ENCODE measurements around the gene CD247. TPM values are rescaled to one million over a fixed set of nuclear protein-coding genes. Genes with fewer than 3 reads are reported as not detected.

CD247 gene
- total RNA-seq, 1 experiment from 2014 or later: 0.44 TPM

- intact Hi-C loops (cut with micrococcal nuclease; ENCODE audit: unreplicated experiment): no loop called here
- Histone ChIP-seq H3K4me3 (ENCODE audit: low read depth in 2 of 2, low read length in 2 of 2) (no peak overlapping the region), H3K27me3 (ENCODE audit: control insufficient read depth, insufficient read depth, low read length) (peaks cover 12% of the 10 kb centered on the region), H3K36me3 (ENCODE audit: control insufficient read depth, insufficient read depth, low read length) (no peaks in the 10 kb centered on the region), H3K9me3 (ENCODE audit: control insufficient read depth, insufficient read depth, low read depth, low read length) (no peaks in the 10 kb centered on the region), H3K27ac (ENCODE audit: low read length) (no peak overlapping the region), H3K4me1 (ENCODE audit: control insufficient read depth, insufficient read depth, low read length) (no peaks in the 10 kb centered on the region)
- CTCF ChIA-PET: no interaction called here
- no peak for TF ChIP-seq SIN3A (IDR thresholded peaks at IDR 0.05; ENCODE audit: borderline replicate concordance, insufficient read depth, low read depth, low read length)
- POLR2A ChIA-PET: no interaction called here
- no peak for DNase-seq (ENCODE audit: low read depth, low spot score)
- ATAC-seq: no peak
- BruUV-seq (replicated peaks): no TSS peak
- in situ Hi-C loops (cut with HindIII; ENCODE audit: low pct_unique_long_range_greater_than_20kb, low sequenced_read_pairs): no loop called here
Observed at GRCh38 chr1:167511374-167511986, 6.8 kb downstream of the CD247 start.

GRCh38 chr1:167510881-167511280 lies 7.4 kb downstream of the CD247 start:
- ChIA-PET CTCF (no interaction called here), POLR2A (no interaction called here)
- BruUV-seq (replicated peaks): no TSS peak
- no peak overlapping the region for H3K4me3 ChIP-seq (ENCODE audit: low read depth in 2 of 2, low read length in 2 of 2)
- DNase-seq (ENCODE audit: low read depth, low spot score): no peak
- peaks cover 12% of the 10 kb centered on the region for H3K27me3 ChIP-seq (ENCODE audit: control insufficient read depth, insufficient read depth, low read length)
- no peaks in the 10 kb centered on the region for H3K4me1 ChIP-seq (ENCODE audit: control insufficient read depth, insufficient read depth, low read length)
- H3K36me3 ChIP-seq (ENCODE audit: control insufficient read depth, insufficient read depth, low read length): no peaks in the 10 kb centered on the region
- in situ Hi-C loops (cut with HindIII; ENCODE audit: low pct_unique_long_range_greater_than_20kb, low sequenced_read_pairs) (no loop called here), intact Hi-C loops (cut with micrococcal nuclease; ENCODE audit: unreplicated experiment) (no loop called here)
- TF ChIP-seq SIN3A (IDR thresholded peaks at IDR 0.05; ENCODE audit: borderline replicate concordance, insufficient read depth, low read depth, low read length) (no peak), TCF7L2 (IDR thresholded peaks at IDR 0.05; ENCODE audit: low read depth, low read length) (no peak), REST (IDR thresholded peaks at IDR 0.05; ENCODE audit: insufficient read depth in 1 of 2, low read depth in 2 of 2, low read length in 1 of 2) (no peak), CTCF (IDR thresholded peaks at IDR 0.05) (no peak), POLR2AphosphoS5 (IDR thresholded peaks at IDR 0.05; ENCODE audit: low read depth, low read length) (no peak)
- no peak for ATAC-seq
- no peaks in the 10 kb centered on the region for H3K9me3 ChIP-seq (ENCODE audit: control insufficient read depth, insufficient read depth, low read depth, low read length)
- H3K27ac ChIP-seq (ENCODE audit: low read length): no peak overlapping the region

GRCh38 chr1:167510244-167510643 lies 8.1 kb downstream of the CD247 start:
- DNase-seq (ENCODE audit: low read depth, low spot score): no peak
- Histone ChIP-seq H3K27me3 (ENCODE audit: control insufficient read depth, insufficient read depth, low read length) (peaks cover 12% of the 10 kb centered on the region), H3K4me1 (ENCODE audit: control insufficient read depth, insufficient read depth, low read length) (no peaks in the 10 kb centered on the region), H3K9me3 (ENCODE audit: control insufficient read depth, insufficient read depth, low read depth, low read length) (no peaks in the 10 kb centered on the region), H3K4me3 (ENCODE audit: low read depth in 2 of 2, low read length in 2 of 2) (no peak overlapping the region), H3K36me3 (ENCODE audit: control insufficient read depth, insufficient read depth, low read length) (no peaks in the 10 kb centered on the region), H3K27ac (ENCODE audit: low read length) (no peak overlapping the region)
- ChIA-PET CTCF (no interaction called here), POLR2A (no interaction called here)
- intact Hi-C loops (cut with micrococcal nuclease; ENCODE audit: unreplicated experiment): no loop called here
- in situ Hi-C loops (cut with HindIII; ENCODE audit: low pct_unique_long_range_greater_than_20kb, low sequenced_read_pairs): no loop called here
- no TSS peak for BruUV-seq (replicated peaks)
- no peak for TF ChIP-seq POLR2AphosphoS5 (IDR thresholded peaks at IDR 0.05; ENCODE audit: low read depth, low read length)
- no peak for TF ChIP-seq REST (IDR thresholded peaks at IDR 0.05; ENCODE audit: insufficient read depth in 1 of 2, low read depth in 2 of 2, low read length in 1 of 2)
- no peak for TF ChIP-seq TCF7L2 (IDR thresholded peaks at IDR 0.05; ENCODE audit: low read depth, low read length)
- no peak for TF ChIP-seq SIN3A (IDR thresholded peaks at IDR 0.05; ENCODE audit: borderline replicate concordance, insufficient read depth, low read depth, low read length)
- TF ChIP-seq CTCF (IDR thresholded peaks at IDR 0.05): no peak
- no peak for ATAC-seq

Data from Panc1 (cell line).